ENCODE data around the gene TMED6.

Gene TMED6

GRCh38 chr16:69322343-69322742, 29.2 kb downstream of the TMED6 start:
- DNase-seq: no peak

DNA sequence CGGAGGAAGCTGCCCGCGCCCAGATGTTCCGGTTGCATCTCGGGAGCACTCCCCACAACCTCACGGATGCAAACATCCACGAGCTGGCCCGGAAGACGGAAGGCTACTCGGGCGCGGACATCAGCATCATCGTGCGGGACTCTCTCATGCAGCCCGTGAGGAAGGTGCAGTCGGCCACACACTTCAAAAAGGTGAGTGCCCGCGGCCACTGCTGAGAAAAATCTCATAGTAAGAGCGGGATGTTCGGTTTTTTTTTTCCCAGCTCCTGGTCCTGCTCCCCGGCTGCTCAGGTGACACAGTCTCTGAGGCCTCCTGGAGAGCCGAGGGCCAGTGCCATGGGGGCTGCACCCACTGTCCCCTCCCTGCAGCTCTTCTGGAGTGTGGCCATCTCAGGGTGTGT, 30.5 kb downstream of the TMED6 start:
- no peak for DNase-seq

- no peak for DNase-seq
These were observed 30.9 kb downstream of the TMED6 start for GRCh38 chr16:69320740-69321073.

DNA sequence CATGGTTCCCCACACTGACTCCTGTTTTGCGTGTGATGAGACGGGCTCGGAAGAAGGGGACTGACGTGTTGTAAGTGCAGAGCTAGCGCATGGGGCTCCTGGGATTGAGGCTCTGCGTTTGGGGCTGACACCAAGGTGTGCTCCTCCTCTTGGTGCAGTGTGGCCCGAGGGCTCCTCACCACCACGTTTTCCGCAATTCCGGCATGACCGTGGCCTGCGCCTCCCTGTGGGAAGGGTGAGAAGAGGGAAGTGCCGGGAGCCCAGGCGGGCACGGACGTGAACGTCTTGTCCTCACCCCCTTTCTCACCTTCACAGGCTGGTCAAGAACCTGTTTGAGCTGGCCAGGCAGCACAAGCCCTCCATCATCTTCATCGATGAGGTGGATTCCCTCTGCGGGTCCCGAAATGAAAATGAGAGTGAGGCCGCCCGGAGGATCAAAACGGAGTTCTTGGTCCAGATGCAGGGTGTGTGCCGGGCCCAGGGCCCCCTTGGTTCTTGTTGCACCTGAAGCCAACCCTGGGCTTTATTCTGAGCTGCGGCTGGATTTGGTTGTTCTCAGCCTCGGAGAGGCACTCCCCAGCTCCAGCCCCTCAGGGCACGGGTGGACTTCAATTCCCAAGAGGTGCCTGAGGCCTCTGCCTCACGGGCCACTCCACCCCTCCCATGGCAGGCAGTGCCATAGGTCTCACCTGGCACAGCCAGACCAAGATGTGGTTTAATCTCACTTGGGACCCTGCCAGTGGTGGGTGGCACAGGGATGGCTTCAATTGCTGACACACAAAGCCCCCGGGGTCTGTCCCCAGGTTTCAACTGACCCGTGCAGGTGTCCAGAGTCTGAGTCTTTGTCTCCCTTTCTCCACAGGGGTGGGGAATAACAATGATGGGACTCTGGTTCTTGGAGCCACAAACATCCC, 31.5 kb downstream of the TMED6 start:
- no peak for DNase-seq

DNA sequence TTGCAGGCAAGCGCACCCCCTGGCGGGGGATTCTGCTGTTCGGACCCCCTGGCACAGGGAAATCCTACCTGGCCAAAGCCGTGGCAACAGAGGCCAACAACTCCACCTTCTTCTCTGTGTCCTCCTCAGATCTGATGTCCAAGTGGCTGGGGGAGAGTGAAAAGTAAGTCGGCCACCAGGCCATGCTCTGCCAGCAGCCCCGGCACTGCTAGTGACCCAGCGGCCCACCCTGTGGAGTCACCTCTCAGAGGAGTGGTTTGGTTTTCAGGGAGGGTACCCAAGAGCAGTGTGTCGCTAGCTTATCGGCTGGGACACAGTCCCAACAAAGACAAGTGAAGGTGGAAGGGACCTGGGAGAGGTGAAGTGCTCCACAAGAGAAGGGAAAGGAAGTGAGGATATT, 32.2 kb downstream of the TMED6 start:
- no peak for DNase-seq

- DNase-seq: no peak
These were observed 32.7 kb downstream of the TMED6 start for GRCh38 chr16:69318911-69319289.

DNA sequence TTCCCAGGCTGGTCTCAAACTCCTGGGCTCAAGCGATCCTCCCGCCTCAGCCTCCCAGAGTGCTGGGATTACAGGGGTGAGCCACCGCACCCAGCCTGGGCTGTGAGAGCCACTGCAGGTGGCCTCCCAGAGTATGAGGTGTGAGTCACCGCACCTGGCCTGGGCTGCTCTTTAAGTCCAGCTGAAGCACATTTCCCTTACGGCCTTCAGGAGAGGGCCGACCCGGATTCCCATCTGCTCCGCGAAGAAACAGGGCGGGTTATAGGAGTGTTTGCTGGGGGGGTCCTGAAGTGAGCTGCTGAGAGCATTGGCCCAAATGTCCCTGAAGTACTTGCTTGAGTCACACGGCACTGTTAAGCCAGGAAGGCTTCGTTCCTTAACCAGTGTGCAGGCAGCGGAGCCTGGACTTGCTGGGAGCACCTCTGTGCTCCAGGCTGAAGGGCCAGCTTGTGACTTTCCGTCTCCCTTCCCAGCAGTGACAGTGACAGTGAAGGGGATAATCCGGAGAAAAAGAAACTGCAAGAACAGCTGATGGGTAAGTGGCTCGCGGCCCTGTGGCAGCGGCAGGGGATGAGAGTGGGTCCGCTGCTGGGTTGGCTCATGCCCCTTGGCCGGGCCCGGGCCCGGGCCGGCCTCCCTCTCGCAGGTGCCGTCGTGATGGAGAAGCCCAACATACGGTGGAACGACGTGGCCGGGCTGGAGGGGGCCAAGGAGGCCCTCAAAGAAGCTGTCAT, 33.2 kb downstream of the TMED6 start:
- no peak for DNase-seq

DNA sequence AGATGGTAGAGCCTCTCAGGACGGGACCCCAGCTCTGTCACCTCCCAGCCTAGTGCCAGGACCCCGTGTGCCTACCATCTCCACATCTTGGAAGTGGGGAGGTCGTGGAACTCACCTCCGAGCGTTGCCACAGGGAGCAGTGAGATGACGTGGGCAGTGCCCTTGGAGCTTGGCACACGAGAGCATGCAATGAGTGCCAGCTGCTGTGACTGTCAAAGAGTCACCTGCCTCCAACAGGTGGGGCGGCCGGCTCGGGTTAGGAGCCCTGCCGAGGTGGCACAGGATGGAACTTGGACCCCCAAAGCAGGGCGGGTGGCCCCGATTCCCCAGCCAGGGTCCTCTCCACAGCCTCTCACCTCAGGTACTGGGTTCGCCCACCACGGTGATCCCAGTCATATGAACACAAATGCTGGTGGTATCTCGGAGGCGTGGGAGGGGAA, 35.0 kb downstream of the TMED6 start:
- no peak for DNase-seq

DNA sequence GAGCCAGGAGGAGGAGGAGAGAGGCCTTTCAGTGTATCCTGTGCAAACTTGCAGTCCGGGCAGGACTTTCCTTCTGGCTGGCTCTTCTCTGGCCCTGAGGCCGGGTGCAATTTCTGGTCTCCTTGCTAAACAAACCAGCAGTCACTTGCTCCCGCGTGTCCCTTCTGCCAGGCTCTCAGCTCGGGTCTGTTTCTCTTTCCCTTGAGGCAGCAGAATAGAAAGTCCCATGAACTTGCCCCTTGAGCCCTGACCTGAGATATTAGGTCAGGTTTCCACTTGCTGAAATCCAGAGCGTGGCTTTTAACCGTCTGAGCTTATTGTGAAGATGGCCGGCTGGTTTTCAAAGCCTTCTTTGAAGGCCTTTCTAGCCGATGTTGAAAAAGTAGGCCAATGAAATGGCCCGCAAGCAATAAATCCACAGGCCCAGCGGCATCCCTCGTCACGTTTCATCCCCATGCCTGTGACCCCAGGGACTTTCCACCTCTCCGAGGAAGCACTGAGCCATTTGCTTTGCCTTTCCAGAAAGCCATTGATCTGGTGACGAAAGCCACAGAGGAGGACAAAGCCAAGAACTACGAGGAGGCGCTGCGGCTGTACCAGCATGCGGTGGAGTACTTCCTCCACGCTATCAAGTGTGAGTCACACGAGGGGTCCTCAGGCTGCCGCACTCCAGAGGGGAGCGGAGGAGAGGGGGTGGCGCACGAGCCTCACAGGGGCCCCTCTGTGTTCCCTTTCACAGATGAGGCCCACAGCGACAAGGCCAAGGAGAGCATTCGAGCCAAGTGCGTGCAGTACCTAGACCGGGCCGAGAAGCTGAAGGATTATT, 35.9 kb downstream of the TMED6 start:
- DNase-seq: no peak

DNA sequence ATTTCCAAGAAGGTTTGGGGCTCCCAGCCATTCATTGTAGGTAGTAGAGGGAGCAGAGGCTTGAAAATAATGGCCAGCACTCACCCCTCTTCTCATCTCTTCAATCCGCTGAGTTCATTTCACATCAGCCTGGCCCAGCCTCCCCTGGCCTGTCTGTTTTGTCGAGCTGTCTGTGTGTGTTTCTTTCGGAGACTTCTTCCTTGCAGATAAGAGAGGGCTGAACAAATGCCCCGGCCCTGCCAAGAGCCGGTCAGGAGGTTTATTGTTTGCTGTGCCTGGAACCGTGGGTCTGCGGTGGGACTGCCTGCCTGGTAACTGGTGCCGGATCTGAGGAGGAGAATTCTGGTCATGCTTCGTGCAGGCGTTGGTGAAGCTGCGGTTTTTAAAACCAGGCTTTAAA, 37.1 kb downstream of the TMED6 start:
- no peak for DNase-seq

DNA sequence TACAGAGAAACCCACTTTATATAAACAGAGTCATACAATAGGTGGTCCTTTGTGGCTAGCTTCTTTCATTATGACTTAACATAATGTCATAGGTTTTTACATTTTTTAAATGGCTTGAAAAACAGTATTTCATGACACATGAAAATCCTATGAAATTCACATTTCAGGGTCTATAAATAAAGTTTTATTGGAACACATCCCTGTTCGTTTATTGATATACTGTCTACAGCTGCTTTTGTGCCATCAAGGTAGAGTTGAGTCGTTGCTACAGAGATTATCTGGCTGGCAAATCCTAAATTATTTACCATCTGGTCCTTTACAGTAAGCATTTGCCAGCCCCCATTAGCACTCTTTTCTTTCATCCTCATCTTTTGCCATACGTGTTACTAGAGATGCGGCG, 38.1 kb downstream of the TMED6 start:
- DNase-seq: no peak

DNA sequence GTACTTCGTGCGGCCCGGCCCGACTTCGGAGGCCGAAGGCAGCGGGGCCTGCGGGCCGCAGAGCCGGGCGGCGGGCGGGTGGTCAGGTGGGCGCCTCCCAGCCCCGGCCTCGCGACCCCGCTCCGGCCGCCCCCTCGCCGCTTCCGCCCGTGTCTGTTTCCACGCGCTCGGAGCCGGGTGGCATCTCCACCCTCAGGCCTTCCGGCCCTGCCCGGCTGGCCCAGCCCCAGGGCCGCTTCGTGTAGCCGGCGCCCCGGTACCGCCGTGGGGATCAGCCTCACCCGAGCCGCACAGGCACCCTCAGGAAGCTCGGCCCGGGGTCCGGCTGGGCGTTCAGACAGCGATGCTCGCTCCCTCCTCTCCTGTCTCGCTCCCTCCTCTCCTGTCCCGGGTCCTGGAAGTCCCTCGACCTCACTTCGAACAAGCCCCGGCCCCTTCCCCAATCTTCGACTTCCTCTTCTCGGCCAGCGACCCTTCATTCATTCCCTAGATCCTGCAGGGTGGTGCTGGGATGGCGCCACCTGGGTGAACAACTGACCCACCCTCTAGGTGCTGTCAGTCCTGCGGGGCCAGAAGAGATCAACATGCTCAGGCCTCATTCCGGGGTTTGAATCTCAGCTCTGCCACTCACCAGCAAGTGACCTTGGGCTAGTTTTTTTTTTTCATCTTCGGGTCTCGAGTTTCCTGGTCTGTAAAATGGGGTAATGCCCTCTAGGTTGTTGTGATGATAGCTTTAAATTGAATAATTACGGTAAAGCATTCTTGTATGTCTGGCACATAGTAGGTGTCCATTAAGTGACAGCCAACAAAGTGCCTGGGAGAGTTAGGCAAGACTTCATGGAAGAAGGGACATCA, 39.8 kb downstream of the TMED6 start:
- peak; percentile 18 for DNase-seq

DNA sequence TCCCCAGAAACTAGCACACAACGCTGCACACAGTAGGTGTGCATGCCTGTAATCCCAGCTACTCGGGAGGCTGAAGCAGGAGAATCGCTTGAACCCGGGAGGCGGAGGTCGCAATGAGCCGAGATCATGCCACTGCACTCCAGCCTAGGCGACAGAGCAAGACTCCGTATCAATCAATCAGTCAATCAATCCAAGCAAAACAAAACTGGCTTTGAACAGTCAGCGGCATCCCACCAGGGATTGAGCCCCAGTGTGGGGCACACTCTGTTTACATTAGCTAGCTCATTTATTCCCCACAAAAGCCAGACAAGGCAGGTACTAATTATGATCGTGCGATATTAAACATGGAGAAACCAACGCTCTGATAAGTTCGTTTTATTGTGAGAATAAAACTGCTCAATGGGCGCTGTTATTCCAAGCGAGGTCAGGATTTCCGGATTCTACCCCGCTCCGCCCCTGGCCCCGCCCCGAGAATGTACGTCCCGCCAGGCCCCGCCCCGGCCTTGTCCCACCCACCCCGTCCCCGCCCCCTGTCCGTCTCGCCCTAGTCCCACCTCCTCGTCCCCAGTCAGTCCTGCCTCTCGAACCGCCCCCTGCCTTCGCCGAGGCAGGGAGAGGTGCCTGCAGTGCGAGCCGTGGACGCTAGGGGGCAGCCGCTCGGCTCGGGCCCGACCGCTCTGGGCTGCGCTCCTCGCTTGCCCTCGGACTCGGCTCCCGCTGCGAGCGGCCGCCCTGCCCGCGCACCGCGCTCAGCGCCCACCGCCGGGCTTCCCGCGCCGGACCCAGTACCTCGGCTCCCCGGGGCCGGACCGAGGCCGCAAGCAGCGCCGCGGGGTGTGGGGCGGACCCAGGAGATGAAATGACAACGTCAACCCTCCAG, 40.7 kb downstream of the TMED6 start, which contains the start of gene VPS4A:
Gene VPS4A, plus strand, starts transcription at position 698 of the 880 bp plus-strand sequence. Its CDS starts 162 bp downstream, at position 860.
- peak; percentile 96 for DNase-seq

- no peak for DNase-seq
These were observed 42.3 kb downstream of the TMED6 start for GRCh38 chr16:69309316-69309715.

DNA sequence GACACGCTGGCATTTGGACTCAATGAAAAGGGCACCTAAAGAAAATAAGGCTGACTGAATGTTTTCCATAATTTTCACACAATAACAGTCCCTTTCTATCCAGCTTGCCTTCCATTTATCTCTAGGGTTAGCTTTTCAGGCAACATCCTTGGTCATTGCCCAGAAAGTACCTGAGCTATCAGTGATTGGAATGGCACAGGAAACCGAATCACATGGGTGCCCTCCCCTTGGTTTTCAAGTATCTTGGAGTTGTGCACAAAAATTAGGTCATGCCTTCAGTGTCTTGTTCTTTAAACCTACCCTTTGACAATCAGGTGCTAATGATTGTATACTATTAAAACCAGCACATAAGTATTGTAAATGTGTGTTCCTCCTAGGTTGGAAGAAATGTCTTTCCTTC, 43.7 kb downstream of the TMED6 start:
- no peak for DNase-seq

DNA sequence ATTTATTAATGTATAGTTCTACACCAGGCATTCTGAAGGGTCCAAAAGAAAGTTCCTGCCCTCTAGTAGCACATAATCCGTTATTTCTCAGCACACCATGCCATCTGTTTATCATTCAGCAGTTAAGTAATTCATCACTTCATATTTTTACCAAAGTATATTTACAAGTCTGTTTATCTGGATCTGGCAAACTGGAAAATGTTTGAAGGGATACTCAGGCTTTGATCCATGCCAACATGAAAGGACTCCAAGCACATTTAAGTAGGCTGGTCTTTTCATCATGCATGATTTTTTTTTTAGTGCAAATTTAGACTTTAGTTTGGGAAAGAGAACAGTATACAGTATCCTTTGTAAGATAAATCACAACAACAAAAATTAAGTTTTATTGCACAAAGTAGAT, 44.5 kb downstream of the TMED6 start:
- no peak for DNase-seq

DNA sequence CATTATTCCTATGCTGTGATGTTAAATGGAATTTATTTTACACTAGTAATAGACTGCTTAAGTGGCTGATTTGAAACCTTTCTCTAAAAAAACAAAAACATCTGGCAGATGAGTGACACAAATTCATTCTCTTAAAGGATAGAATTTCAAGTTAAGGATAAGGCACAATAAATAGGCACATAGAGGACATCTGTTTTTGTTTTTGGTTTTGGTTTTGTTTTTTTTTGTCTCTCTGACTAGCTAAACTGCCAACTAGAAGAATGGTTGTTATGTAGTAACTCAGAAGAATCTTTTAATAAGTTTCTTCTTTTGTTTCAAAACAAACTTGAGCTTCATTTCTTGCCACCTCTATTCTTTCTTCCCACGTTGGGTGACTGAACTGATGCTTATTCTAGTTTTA, 45.6 kb downstream of the TMED6 start:
- DNase-seq: no peak

GRCh38 chr16:69302301-69302700, 49.3 kb downstream of the TMED6 start:
- no peak for DNase-seq

- DNase-seq: no peak
These were observed 49.7 kb downstream of the TMED6 start for GRCh38 chr16:69301861-69302260.

DNA sequence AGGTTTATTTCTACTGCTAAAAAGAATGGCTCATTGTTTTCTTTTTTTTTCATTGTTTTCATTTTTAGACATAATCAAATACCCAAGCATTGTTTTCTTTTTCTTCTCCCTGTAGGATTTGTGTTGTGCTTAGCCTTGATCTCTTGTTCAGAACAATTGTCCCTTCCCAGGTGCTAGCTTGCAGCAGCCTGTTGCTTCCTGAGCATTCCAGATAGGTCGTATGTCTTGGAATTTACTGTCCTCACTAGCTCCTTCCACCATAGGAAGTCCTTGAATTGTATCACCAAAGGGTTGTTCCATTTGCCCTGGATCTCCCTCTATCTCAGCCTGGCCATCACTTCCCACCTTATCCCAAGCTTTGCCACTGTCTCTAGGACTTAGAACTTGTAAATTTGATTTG, 50.4 kb downstream of the TMED6 start:
- no peak for DNase-seq

- DNase-seq: no peak
These were observed 53.3 kb downstream of the TMED6 start for GRCh38 chr16:69298261-69298660.

Data from CD4-positive, alpha-beta T cell treated with Interleukin-4 for 4 hours (primary cell).